HepG2 (cell line): ENCODE results near the gene COX14. TPM values are rescaled to one million over a fixed set of nuclear protein-coding genes. Genes with fewer than 3 reads are reported as not detected.

Source experiments
- ASH2L ChIP-seq: fragments of 300-600, 200-600 bp; sonication (generic); IDR thresholded peaks from 2 replicates; pipeline ENCODE4 v1.7.0; 2017; ENCODE audit warnings: low read depth, mild to moderate bottlenecking, moderate library complexity, mixed read lengths, low read length; ENCODE audit not compliant: insufficient read length
- ELF3 ChIP-seq: IDR thresholded peaks from 2 replicates; pipeline ENCODE4 v1.6.1; 2016; ENCODE audit warnings: missing genetic modification reagents, missing compliant biosample characterization
- HNF4G ChIP-seq, 2 experiments: sonication (generic) in 1 of 2; formaldehyde crosslinking in 1 of 2; IDR thresholded peaks; 2 replicates each; pipeline versions ENCODE4 v1.4.0 to v1.6.1; 2011 to 2020; ENCODE audit warnings: borderline replicate concordance in 2 of 2, low read depth in 2 of 2, mild to moderate bottlenecking in 2 of 2, low read length in 1 of 2, missing genetic modification reagents in 1 of 2, moderate library complexity in 1 of 2
- JUND ChIP-seq: sonication (generic); formaldehyde crosslinking; IDR thresholded peaks from 2 replicates; pipeline ENCODE4 v1.8.0; 2022; ENCODE audit warnings: mild to moderate bottlenecking, missing genetic modification reagents
- KLF16 ChIP-seq, 2 experiments: sonication (generic) in 1 of 2; formaldehyde crosslinking in 1 of 2; IDR thresholded peaks; 2 replicates each; pipeline versions ENCODE4 v1.6.1 to v1.8.0; 2016 to 2023; ENCODE audit warnings: missing genetic modification reagents in 2 of 2, missing compliant biosample characterization in 1 of 2
- RBFOX2 ChIP-seq: fragments of 200-400 bp; formaldehyde crosslinking; IDR thresholded peaks from 2 replicates; pipeline ENCODE4 v1.6.1; 2017; ENCODE audit warnings: low read depth, mild to moderate bottlenecking, low read length
- SPEN ChIP-seq: sonication (generic); formaldehyde crosslinking; IDR thresholded peaks from 2 replicates; pipeline ENCODE4 v1.5.1; 2020; ENCODE audit warnings: low read depth, mild to moderate bottlenecking, missing genetic modification reagents
- THAP11 ChIP-seq: IDR thresholded peaks from 2 replicates; pipeline ENCODE4 v1.6.1; 2016; ENCODE audit warnings: missing biosample characterization, missing genetic modification reagents
- ZFY ChIP-seq: sonication (generic); formaldehyde crosslinking; IDR thresholded peaks from 2 replicates; pipeline ENCODE4 v1.4.0; 2020; ENCODE audit warnings: missing genetic modification reagents
- ZNF335 ChIP-seq: sonication (generic); formaldehyde crosslinking; IDR thresholded peaks from 2 replicates; pipeline ENCODE4 v1.4.0; 2020; ENCODE audit warnings: missing genetic modification reagents
- ZNF350 ChIP-seq: sonication (generic); formaldehyde crosslinking; IDR thresholded peaks from 2 replicates; pipeline ENCODE4 v1.4.0; 2020; ENCODE audit warnings: mild to moderate bottlenecking, low read depth, missing genetic modification reagents, borderline replicate concordance
- ZNF567 ChIP-seq: sonication (generic); formaldehyde crosslinking; IDR thresholded peaks from 2 replicates; pipeline ENCODE4 v1.8.1; 2023; ENCODE audit warnings: mild to moderate bottlenecking, missing genetic modification reagents, borderline replicate concordance
- polyA plus RNA-seq, 8 experiments: library from polyadenylated mRNA; depleted of rRNA in 3 of 8; stranded (reverse) in 7 of 8; unstranded in 1 of 8; fragments of >200 nt; fragmentation: Illumina TruSeq in 4 of 8; extraction: Trizol in 4 of 8; gene quantifications; 2 replicates each; pipeline versions ENCODE4 v1.2.1 to v1.2.3, GENCODE V29; 2011 to 2016; ENCODE audit warnings: low read depth in 4 of 8, missing spikeins in 1 of 8, mixed read lengths in 1 of 8; ENCODE audit not compliant: insufficient read depth in 1 of 8
- total RNA-seq, 5 experiments: library from RNA; depleted of rRNA; stranded (reverse); fragments of >200 nt; fragmentation: Illumina TruSeq; extraction: Trizol; gene quantifications; 2 replicates each; pipeline ENCODE4 v1.2.3, GENCODE V29; 2016; ENCODE audit warnings: low read depth in 1 of 5
- TF ChIP-seq, protein P1 (sequence below): sonication (generic); formaldehyde crosslinking; IDR thresholded peaks from 2 replicates; pipeline ENCODE4 v1.5.0; 2020; ENCODE audit warnings: missing genetic modification reagents
- TF ChIP-seq, protein P2 (sequence below): sonication (generic); formaldehyde crosslinking; IDR thresholded peaks from 2 replicates; pipeline ENCODE4 v1.5.0; 2020; ENCODE audit warnings: mild to moderate bottlenecking, missing genetic modification reagents, borderline replicate concordance
- TF ChIP-seq, protein P3 (sequence below): IDR thresholded peaks from 2 replicates; pipeline ENCODE4 v1.6.1; 2016; ENCODE audit warnings: missing compliant biosample characterization, missing genetic modification reagents, borderline replicate concordance
- TF ChIP-seq, protein P4 (sequence below): sonication (generic); formaldehyde crosslinking; IDR thresholded peaks from 2 replicates; pipeline ENCODE4 v1.8.0; 2022; ENCODE audit warnings: missing genetic modification reagents, mild to moderate bottlenecking, moderate library complexity, borderline replicate concordance
- TF ChIP-seq, protein P5 (sequence below): sonication (generic); formaldehyde crosslinking; IDR thresholded peaks from 2 replicates; pipeline ENCODE4 v1.4.0; 2020; ENCODE audit warnings: mild to moderate bottlenecking, missing genetic modification reagents

The COX14 gene
- total and polyA plus RNA-seq, 2 of the 13 experiments (the other 11 are each of a cell fraction or from before 2014, with no cell fraction given), result 53.0 to 71.6 TPM

DNA sequence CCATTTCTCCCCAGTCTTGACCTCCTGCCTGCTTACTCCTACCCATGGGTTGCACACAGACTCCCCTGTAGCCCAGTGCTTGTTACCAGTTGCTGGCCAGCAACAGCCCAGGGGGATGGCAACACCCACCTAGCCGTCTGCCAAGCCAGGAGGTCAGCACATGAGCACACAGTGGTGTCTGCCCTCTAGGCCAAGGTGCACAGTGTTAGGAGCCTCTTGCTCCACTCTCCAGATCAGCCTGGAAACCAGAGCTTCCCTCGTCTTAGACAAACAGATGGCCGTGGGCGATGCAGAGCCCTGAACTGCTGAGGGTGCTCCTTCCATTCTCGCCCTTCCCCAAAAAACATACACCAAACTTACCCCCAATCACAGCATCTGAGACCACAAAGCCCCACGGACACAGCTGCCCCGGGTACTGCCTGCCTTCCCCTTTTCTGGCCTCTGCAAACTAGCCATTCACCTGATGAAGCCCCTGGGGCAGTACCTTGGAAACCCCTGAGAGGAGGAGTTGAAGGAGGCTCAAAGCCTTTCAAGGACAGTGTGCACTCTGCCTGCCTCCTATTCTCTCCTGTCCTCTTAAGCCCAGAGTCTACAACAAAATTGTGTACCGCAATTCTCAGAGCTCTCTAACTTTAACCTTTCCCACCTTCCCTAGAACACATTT, 9.3 kb upstream of the COX14 start (continued):
- TF ChIP-seq, protein P1, sequence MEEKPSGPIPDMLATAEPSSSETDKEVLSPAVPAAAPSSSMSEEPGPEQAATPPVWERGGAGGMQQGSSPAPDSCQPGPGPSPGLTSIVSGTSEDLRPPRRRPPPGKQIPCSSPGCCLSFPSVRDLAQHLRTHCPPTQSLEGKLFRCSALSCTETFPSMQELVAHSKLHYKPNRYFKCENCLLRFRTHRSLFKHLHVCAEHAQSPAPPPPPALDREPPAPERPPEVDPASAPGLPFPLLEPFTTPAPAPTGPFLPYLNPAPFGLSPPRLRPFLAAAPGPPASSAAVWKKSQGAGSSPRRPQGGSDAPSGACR (CRISPR knock-in tag), result peak; percentile 43; the same call in 1 of the 2 replicates
- TF ChIP-seq KLF16 (CRISPR knock-in tag; IDR thresholded peaks at IDR 0.05) (peak in 1 of 2 experiments; percentile 35; a peak in 1 of 4 replicates), ZNF567 (no peak), ZNF335 (0 out of 2 replicates have a peak, but pooled peaks have one; percentile 49), THAP11 (CRISPR knock-in tag) (0 out of 2 replicates have a peak, but pooled peaks have one; percentile 33), ZFY (CRISPR knock-in tag) (peak; percentile 26; the same call in 1 of the 2 replicates), JUND (no peak), SPEN (CRISPR knock-in tag) (peak; percentile 61; the same call in 1 of the 2 replicates), ZNF350 (0 out of 2 replicates have a peak, but pooled peaks have one; percentile 57), HNF4G (IDR thresholded peaks at IDR 0.05; ENCODE audit: borderline replicate concordance, low read depth, low read length) (peak; percentile 45), HNF4G (CRISPR knock-in tag; IDR thresholded peaks at IDR 0.05; ENCODE audit: borderline replicate concordance, low read depth) (0 out of 2 replicates have a peak, but pooled peaks have one; percentile 49), RBFOX2 (no peak), ASH2L (peak; percentile 6), ELF3 (0 out of 2 replicates have a peak, but pooled peaks have one; percentile 21)
- TF ChIP-seq, protein P2, sequence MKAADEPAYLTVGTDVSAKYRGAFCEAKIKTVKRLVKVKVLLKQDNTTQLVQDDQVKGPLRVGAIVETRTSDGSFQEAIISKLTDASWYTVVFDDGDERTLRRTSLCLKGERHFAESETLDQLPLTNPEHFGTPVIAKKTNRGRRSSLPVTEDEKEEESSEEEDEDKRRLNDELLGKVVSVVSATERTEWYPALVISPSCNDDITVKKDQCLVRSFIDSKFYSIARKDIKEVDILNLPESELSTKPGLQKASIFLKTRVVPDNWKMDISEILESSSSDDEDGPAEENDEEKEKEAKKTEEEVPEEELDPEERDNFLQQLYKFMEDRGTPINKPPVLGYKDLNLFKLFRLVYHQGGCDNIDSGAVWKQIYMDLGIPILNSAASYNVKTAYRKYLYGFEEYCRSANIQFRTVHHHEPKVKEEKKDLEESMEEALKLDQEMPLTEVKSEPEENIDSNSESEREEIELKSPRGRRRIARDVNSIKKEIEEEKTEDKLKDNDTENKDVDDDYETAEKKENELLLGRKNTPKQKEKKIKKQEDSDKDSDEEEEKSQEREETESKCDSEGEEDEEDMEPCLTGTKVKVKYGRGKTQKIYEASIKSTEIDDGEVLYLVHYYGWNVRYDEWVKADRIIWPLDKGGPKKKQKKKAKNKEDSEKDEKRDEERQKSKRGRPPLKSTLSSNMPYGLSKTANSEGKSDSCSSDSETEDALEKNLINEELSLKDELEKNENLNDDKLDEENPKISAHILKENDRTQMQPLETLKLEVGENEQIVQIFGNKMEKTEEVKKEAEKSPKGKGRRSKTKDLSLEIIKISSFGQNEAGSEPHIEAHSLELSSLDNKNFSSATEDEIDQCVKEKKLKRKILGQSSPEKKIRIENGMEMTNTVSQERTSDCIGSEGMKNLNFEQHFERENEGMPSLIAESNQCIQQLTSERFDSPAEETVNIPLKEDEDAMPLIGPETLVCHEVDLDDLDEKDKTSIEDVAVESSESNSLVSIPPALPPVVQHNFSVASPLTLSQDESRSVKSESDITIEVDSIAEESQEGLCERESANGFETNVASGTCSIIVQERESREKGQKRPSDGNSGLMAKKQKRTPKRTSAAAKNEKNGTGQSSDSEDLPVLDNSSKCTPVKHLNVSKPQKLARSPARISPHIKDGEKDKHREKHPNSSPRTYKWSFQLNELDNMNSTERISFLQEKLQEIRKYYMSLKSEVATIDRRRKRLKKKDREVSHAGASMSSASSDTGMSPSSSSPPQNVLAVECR, result peak; percentile 68; the same call in 1 of the 2 replicates
- TF ChIP-seq, protein P3, sequence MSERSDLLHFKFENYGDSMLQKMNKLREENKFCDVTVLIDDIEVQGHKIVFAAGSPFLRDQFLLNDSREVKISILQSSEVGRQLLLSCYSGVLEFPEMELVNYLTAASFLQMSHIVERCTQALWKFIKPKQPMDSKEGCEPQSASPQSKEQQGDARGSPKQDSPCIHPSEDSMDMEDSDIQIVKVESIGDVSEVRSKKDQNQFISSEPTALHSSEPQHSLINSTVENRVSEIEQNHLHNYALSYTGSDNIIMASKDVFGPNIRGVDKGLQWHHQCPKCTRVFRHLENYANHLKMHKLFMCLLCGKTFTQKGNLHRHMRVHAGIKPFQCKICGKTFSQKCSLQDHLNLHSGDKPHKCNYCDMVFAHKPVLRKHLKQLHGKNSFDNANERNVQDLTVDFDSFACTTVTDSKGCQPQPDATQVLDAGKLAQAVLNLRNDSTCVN (CRISPR knock-in tag), result peak; percentile 76; the same call in 1 of the 2 replicates
- TF ChIP-seq, protein P4, sequence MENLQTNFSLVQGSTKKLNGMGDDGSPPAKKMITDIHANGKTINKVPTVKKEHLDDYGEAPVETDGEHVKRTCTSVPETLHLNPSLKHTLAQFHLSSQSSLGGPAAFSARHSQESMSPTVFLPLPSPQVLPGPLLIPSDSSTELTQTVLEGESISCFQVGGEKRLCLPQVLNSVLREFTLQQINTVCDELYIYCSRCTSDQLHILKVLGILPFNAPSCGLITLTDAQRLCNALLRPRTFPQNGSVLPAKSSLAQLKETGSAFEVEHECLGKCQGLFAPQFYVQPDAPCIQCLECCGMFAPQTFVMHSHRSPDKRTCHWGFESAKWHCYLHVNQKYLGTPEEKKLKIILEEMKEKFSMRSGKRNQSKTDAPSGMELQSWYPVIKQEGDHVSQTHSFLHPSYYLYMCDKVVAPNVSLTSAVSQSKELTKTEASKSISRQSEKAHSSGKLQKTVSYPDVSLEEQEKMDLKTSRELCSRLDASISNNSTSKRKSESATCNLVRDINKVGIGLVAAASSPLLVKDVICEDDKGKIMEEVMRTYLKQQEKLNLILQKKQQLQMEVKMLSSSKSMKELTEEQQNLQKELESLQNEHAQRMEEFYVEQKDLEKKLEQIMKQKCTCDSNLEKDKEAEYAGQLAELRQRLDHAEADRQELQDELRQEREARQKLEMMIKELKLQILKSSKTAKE (CRISPR knock-in tag), result peak; percentile 37; the same call in 1 of the 2 replicates
- TF ChIP-seq, protein P5, sequence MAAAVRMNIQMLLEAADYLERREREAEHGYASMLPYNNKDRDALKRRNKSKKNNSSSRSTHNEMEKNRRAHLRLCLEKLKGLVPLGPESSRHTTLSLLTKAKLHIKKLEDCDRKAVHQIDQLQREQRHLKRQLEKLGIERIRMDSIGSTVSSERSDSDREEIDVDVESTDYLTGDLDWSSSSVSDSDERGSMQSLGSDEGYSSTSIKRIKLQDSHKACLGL (CRISPR knock-in tag), result peak; percentile 39; the same call in 1 of the 2 replicates
